H1 (cell line): ENCODE measurements around the gene ERMN. TPM values are rescaled to one million over a fixed set of nuclear protein-coding genes. Genes with fewer than 3 reads are reported as not detected.

Experiments
- CTCF ChIA-PET: fragments of 300-600 bp; sonication (Branson Sonifier 250); formaldehyde crosslinking; loops from one replicate; lab custom pipeline; 2021; ENCODE audit not compliant: partially characterized antibody; lab: Charles Lee
- POLR2A ChIA-PET: fragments of 300-600 bp; sonication (Branson Sonifier 250); formaldehyde crosslinking; loops from one replicate; lab custom pipeline; 2021; ENCODE audit warnings: inconsistent platforms; ENCODE audit not compliant: partially characterized antibody; lab: Charles Lee
- DNase-seq, 2 experiments: peaks; one replicate each; pipeline versions ENCODE4 v3.0.0 to v3.0.0-alpha.2; 2010 to 2022; ENCODE audit warnings: low spot score in 2 of 2, low read depth in 1 of 2, mixed read lengths in 1 of 2
- FAIRE-seq: peaks from 2 replicates; lab custom pipeline; 2011; peaks lifted over from hg19 to GRCh38; lab: Jason Lieb, UNC
- H2AFZ ChIP-seq: 2 replicates; pipeline ENCODE4 v1.8.1; 2012; ENCODE audit warnings: low read length, inconsistent platforms
- H2AK5ac ChIP-seq: 2 replicates; pipeline ENCODE4 v1.6.1; 2013; ENCODE audit warnings: low read depth, low read length
- H2BK120ac ChIP-seq: replicated peaks from 2 replicates; pipeline ENCODE3; 2013; ENCODE audit warnings: low read depth, low read length, inconsistent platforms
- H2BK12ac ChIP-seq: 2 replicates; pipeline ENCODE4 v1.6.1; 2013; ENCODE audit warnings: low read depth, low read length
- H2BK15ac ChIP-seq: 2 replicates; pipeline ENCODE4 v1.6.1; 2013; ENCODE audit warnings: low read length
- H2BK20ac ChIP-seq: 2 replicates; pipeline ENCODE4 v1.6.1; 2013; ENCODE audit warnings: low read length
- H2BK5ac ChIP-seq: 2 replicates; pipeline ENCODE4 v1.6.1; 2013; ENCODE audit warnings: low read depth, low read length
- H3K14ac ChIP-seq: 2 replicates; pipeline ENCODE4 v1.6.1; 2013; ENCODE audit warnings: inconsistent platforms; ENCODE audit not compliant: insufficient read length
- H3K18ac ChIP-seq: 2 replicates; pipeline ENCODE4 v1.6.1; 2013; ENCODE audit warnings: low read length; ENCODE audit errors: extremely low read depth
- H3K23ac ChIP-seq: 2 replicates; pipeline ENCODE4 v1.6.1; 2013; ENCODE audit warnings: inconsistent platforms; ENCODE audit not compliant: insufficient read length
- H3K23me2 ChIP-seq: 2 replicates; pipeline ENCODE4 v1.6.1; 2013; ENCODE audit warnings: low read depth, low read length
- H3K27ac ChIP-seq: 2 replicates; pipeline ENCODE4 v1.6.1; 2011; ENCODE audit warnings: low read depth, low read length, inconsistent platforms
- H3K27me3 ChIP-seq, 4 experiments: replicated peaks in 1 of 4; 1 replicate in 1 of 4; 2 replicates in 3 of 4; pipeline versions ENCODE4 v1.6.1 to v1.8.1; 2011 to 2013; ENCODE audit warnings: low read length in 3 of 4, mild to moderate bottlenecking in 3 of 4, inconsistent platforms in 2 of 4, mixed read lengths in 2 of 4, moderate library complexity in 1 of 4; ENCODE audit not compliant: control insufficient read depth in 3 of 4, insufficient read depth in 3 of 4; ENCODE audit errors: extremely low read depth in 1 of 4
- H3K36me3 ChIP-seq, 4 experiments: 2 replicates each; pipeline versions ENCODE4 v1.6.1 to v1.8.1; 2011 to 2013; ENCODE audit warnings: mild to moderate bottlenecking in 4 of 4, low read length in 3 of 4, moderate library complexity in 2 of 4, control low read depth in 1 of 4, inconsistent platforms in 1 of 4; ENCODE audit not compliant: insufficient read depth in 4 of 4, control insufficient read depth in 2 of 4
- H3K4ac ChIP-seq: replicated peaks from 2 replicates; pipeline ENCODE3; 2013; ENCODE audit warnings: low read length, low read depth, mixed read lengths, inconsistent platforms; ENCODE audit not compliant: insufficient read length
- H3K4me1 ChIP-seq, 4 experiments: replicated peaks in 1 of 4; 1 replicate in 1 of 4; 2 replicates in 3 of 4; pipeline versions ENCODE4 v1.6.1 to v1.8.1; 2011 to 2013; ENCODE audit warnings: low read length in 3 of 4, inconsistent platforms in 2 of 4, mixed read lengths in 1 of 4; ENCODE audit not compliant: insufficient read depth in 4 of 4, control insufficient read depth in 3 of 4
- H3K4me2 ChIP-seq, 2 experiments: 2 replicates each; pipeline versions ENCODE4 v1.6.1 to v1.8.1; 2011 to 2013; ENCODE audit warnings: low read depth in 2 of 2, low read length in 2 of 2, control low read depth in 1 of 2, inconsistent platforms in 1 of 2, mild to moderate bottlenecking in 1 of 2; ENCODE audit not compliant: insufficient read depth in 1 of 2
- H3K4me3 ChIP-seq, 4 experiments: fragments of 200-600, 300-600 bp in 1 of 4; sonication (generic), shearing (Covaris generic), sonication (Bioruptor Twin) in 1 of 4; 2 replicates each; pipeline versions ENCODE4 v1.5.1 to v1.8.1; 2011 to 2016; ENCODE audit warnings: low read length in 4 of 4, low read depth in 3 of 4, control low read depth in 2 of 4, inconsistent platforms in 2 of 4, mild to moderate bottlenecking in 2 of 4, mixed read lengths in 1 of 4, moderate library complexity in 1 of 4; ENCODE audit not compliant: insufficient read depth in 2 of 4; ENCODE audit errors: extremely low read depth in 1 of 4
- H3K56ac ChIP-seq: replicated peaks from 2 replicates; pipeline ENCODE3; 2013; ENCODE audit warnings: low read depth, mild to moderate bottlenecking, mixed read lengths, low read length, inconsistent platforms; ENCODE audit not compliant: insufficient read length
- H3K79me1 ChIP-seq: 2 replicates; pipeline ENCODE4 v1.6.1; 2013; ENCODE audit warnings: low read depth, low read length, control low read depth
- H3K79me2 ChIP-seq, 2 experiments: 2 replicates each; pipeline versions ENCODE4 v1.6.1 to v1.8.1; 2012 to 2013; ENCODE audit warnings: low read length in 2 of 2, mild to moderate bottlenecking in 2 of 2, inconsistent platforms in 1 of 2; ENCODE audit not compliant: insufficient read depth in 2 of 2, control insufficient read depth in 1 of 2
- H3K9ac ChIP-seq, 4 experiments: replicated peaks in 1 of 4; 1 replicate in 1 of 4; 2 replicates in 3 of 4; pipeline versions ENCODE4 v1.6.1 to v1.8.1; 2011 to 2013; ENCODE audit warnings: low read depth in 3 of 4, low read length in 3 of 4, control low read depth in 2 of 4, mild to moderate bottlenecking in 2 of 4, moderate library complexity in 2 of 4, inconsistent platforms in 1 of 4; ENCODE audit errors: extremely low read depth in 1 of 4
- H3K9me3 ChIP-seq, 2 experiments: 2 replicates each; pipeline versions ENCODE4 v1.6.1 to v1.8.1; 2012 to 2013; ENCODE audit warnings: mild to moderate bottlenecking in 2 of 2, moderate library complexity in 2 of 2, control low read depth in 1 of 2, inconsistent platforms in 1 of 2, low read depth in 1 of 2, low read length in 1 of 2, mixed read lengths in 1 of 2; ENCODE audit not compliant: insufficient read depth in 2 of 2
- H4K20me1 ChIP-seq, 2 experiments: replicated peaks in 1 of 2; 2 replicates each; pipeline versions ENCODE3 to v1.8.1; 2011 to 2013; ENCODE audit warnings: inconsistent platforms in 2 of 2, low read length in 2 of 2, mild to moderate bottlenecking in 1 of 2; ENCODE audit not compliant: insufficient read depth in 2 of 2, control insufficient read depth in 1 of 2
- H4K5ac ChIP-seq: 2 replicates; pipeline ENCODE4 v1.6.1; 2013; ENCODE audit warnings: low read length, low read depth, mixed read lengths, inconsistent platforms; ENCODE audit not compliant: insufficient read length
- H4K8ac ChIP-seq: 2 replicates; pipeline ENCODE4 v1.8.0; 2013; ENCODE audit warnings: mild to moderate bottlenecking, moderate library complexity, low read length, inconsistent platforms; ENCODE audit not compliant: insufficient read depth; ENCODE audit errors: extremely low read depth
- H4K91ac ChIP-seq: replicated peaks from 2 replicates; pipeline ENCODE3; 2013; ENCODE audit warnings: low read length, mixed read lengths, inconsistent platforms; ENCODE audit not compliant: insufficient read length
- BACH1 ChIP-seq: IDR thresholded peaks from 2 replicates; pipeline ENCODE4 v1.6.1; 2012; ENCODE audit warnings: low read length, improper control_type of control experiment
- CREB1 ChIP-seq: IDR thresholded peaks from 2 replicates; pipeline ENCODE4 v1.6.1; 2012; ENCODE audit warnings: inconsistent platforms
- CTBP2 ChIP-seq: IDR thresholded peaks from 2 replicates; pipeline ENCODE4 v1.7.0; 2011; ENCODE audit warnings: borderline replicate concordance, mild to moderate bottlenecking, moderate library complexity, mixed read lengths, low read length; ENCODE audit not compliant: insufficient read depth, insufficient read length
- GABPA ChIP-seq: IDR thresholded peaks from 2 replicates; pipeline ENCODE4 v1.6.1; 2011; ENCODE audit warnings: mild to moderate bottlenecking, low read length, moderate library complexity, borderline replicate concordance; ENCODE audit not compliant: insufficient read depth
- JUND ChIP-seq: IDR thresholded peaks from 2 replicates; pipeline ENCODE4 v1.6.1; 2011; ENCODE audit warnings: mild to moderate bottlenecking, improper control_type of control experiment, low read length
- KDM5A ChIP-seq: fragments of 200-600 bp; IDR thresholded peaks from 2 replicates; pipeline ENCODE4 v1.7.1; 2012; ENCODE audit warnings: mild to moderate bottlenecking, low read length, inconsistent platforms, mixed read lengths
- POU5F1 ChIP-seq: IDR thresholded peaks from 2 replicates; pipeline ENCODE4 v1.6.1; 2011; ENCODE audit warnings: low read depth, mild to moderate bottlenecking, low read length, moderate library complexity
- TAF7 ChIP-seq: optimal IDR thresholded peaks from 2 replicates; pipeline ENCODE3; 2011; ENCODE audit warnings: low read depth, mild to moderate bottlenecking, inconsistent platforms, low read length, moderate library complexity, borderline replicate concordance
- TEAD4 ChIP-seq: IDR thresholded peaks from 2 replicates; pipeline ENCODE4 v1.6.1; 2012; ENCODE audit warnings: low read depth, low read length, inconsistent platforms, mixed read lengths
- ZNF274 ChIP-seq: IDR thresholded peaks from 2 replicates; pipeline ENCODE4 v1.7.0; 2012; ENCODE audit warnings: low read length, borderline replicate concordance; ENCODE audit errors: extremely low read depth
- WGBS, 2 experiments: shearing (Covaris generic) in 1 of 2; methylation state at CpG; one replicate each; pipeline versions ENCODE4 v1.1.6 to v1.1.7; 2013 to 2015; ENCODE audit warnings: low lambda C conversion rate in 2 of 2, mixed read lengths in 2 of 2, inconsistent platforms in 1 of 2, low coverage in 1 of 2, missing lambda C conversion rate in 1 of 2; ENCODE audit not compliant: insufficient replicate concordance in 2 of 2, insufficient coverage in 1 of 2, insufficient read length in 1 of 2; ENCODE audit errors: extremely low coverage in 1 of 2, missing lambda C conversion rate in 1 of 2; 5-methylcytosine and 5-hydroxymethylcytosine counted together
- polyA plus RNA-seq, 7 experiments: library from polyadenylated mRNA; depleted of rRNA in 3 of 7; stranded (reverse) in 5 of 7; unstranded in 2 of 7; fragments of >200 nt in 5 of 7; fragments of 200-250 nt in 2 of 7; gene quantifications; 1 replicate in 5 of 7; 2 replicates in 1 of 7; 4 replicates in 1 of 7; pipeline versions ENCODE4 v1.2.1 to v1.2.3, GENCODE V29; 2011 to 2013; ENCODE audit warnings: missing spikeins in 2 of 7, mixed read lengths in 2 of 7
- total RNA-seq: library from RNA; stranded (reverse); fragmentation: NEBNext Ultra II Directional; extraction: Animal tissue kit (Norgen Biotek cat#: 25700); gene quantifications from 2 replicates; pipeline ENCODE4 v1.2.1, GENCODE V29; 2021

The ERMN gene
- total and polyA plus RNA-seq, 2 of the 8 experiments (the other 6 are each of a cell fraction or from before 2014, with no cell fraction given) = 0.11 TPM; not detected in 1

- WGBS, 2 experiments = 92% methylated on average over 2 of the region's 2 CpGs; no CpG with 5 or more reads in 1 of the 2 experiments
- H2AFZ ChIP-seq = no peak overlapping the region
- no peak overlapping the region for H3K9ac ChIP-seq
These were observed 55.7 kb downstream of the ERMN start for GRCh38 chr2:157269922-157270321.

More at GRCh38 chr2:157269922-157270321, 55.7 kb downstream of the ERMN start:
- no peak overlapping the region for H4K8ac ChIP-seq
- H3K9me3 ChIP-seq = no peaks in the 10 kb centered on the region
- peaks cover 2% of the 10 kb centered on the region; the same call in 1 of the 2 replicates for H3K23me2 ChIP-seq
- no peak for FAIRE-seq
- TF ChIP-seq BACH1 = no peak
- TF ChIP-seq CREB1 = no peak
- no peak for TF ChIP-seq KDM5A
- no peak for TF ChIP-seq JUND
- no peak for TF ChIP-seq TAF7
- TF ChIP-seq ZNF274 = no peak
- TF ChIP-seq TEAD4 = no peak
- TF ChIP-seq GABPA = no peak
- TF ChIP-seq POU5F1 = no peak
- no peak for TF ChIP-seq CTBP2
- no peaks in the 10 kb centered on the region for H3K36me3 ChIP-seq
- no peak overlapping the region for H2BK5ac ChIP-seq
- no peak overlapping the region for H2BK12ac ChIP-seq
- ChIA-PET CTCF (interaction anchor here (1.0 to 1.5 kb wide), 2 partner anchors 10 to 16 kb away, joined by 3 read pairs; no protein-coding TSS in a partner anchor), POLR2A (no interaction called here)
- H2BK120ac ChIP-seq = no peak overlapping the region
- H3K4me2 ChIP-seq = no peak overlapping the region
- H3K23ac ChIP-seq = no peak overlapping the region
- H3K18ac ChIP-seq = no peak overlapping the region
- no peak overlapping the region for H4K5ac ChIP-seq
- H4K20me1 ChIP-seq = no peaks in the 10 kb centered on the region
- DNase-seq = no peak
- no peak overlapping the region for H2BK20ac ChIP-seq
- no peak overlapping the region for H2AK5ac ChIP-seq
- no peaks in the 10 kb centered on the region for H3K27me3 ChIP-seq
- H3K4ac ChIP-seq = no peak overlapping the region
- H3K79me2 ChIP-seq = no peaks in the 10 kb centered on the region
- no peaks in the 10 kb centered on the region; a peak in 1 of 7 replicates for H3K4me1 ChIP-seq
- H4K91ac ChIP-seq = no peak overlapping the region
- H3K4me3 ChIP-seq = no peak overlapping the region
- H3K27ac ChIP-seq = no peak overlapping the region
- no peak overlapping the region for H3K56ac ChIP-seq
- no peak overlapping the region for H2BK15ac ChIP-seq
- H3K79me1 ChIP-seq = no peaks in the 10 kb centered on the region
- no peak overlapping the region for H3K14ac ChIP-seq
